ENCODE data around the gene PHEX. TPM values are rescaled to one million over a fixed set of nuclear protein-coding genes. Genes with fewer than 3 reads are reported as not detected.

PHEX gene
- total RNA-seq (2014; rRNA removed; shearing (Covaris generic)): 0.16 TPM in 1 of 2 replicates, not detected in the other

DNA sequence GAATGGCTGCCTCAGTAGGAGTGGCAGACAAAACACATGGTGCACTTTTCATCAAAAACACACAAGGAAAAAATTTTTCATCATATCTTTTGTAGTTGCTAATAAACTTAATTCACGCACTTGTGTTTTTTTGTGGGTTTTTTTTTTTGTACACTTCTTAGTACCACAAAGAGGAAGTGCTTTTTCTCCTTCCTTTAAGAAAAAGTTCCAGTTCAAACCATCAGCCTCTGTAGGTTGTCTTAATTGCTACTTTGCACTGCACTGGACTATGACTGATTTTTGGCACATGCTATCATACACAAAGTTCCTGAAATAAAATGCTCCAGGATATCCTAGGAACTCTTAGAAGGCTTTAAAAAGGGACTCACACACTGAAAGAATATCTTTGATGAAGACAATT, at the start of gene PHEX:
PHEX (plus strand) TSS at position 242 of the 400 bp plus-strand sequence. CDS start 681 bp downstream, outside the sequence.
- Histone ChIP-seq H3K36me3 (no peaks in the 10 kb centered on the region), H3K27ac (no peak within 1 kb of the TSS), H3K27me3 (replicated peaks) (no peaks in the 10 kb centered on the region), H3K4me1 (replicated peaks) (no peaks in the 10 kb centered on the region), H3K4me3 (no peak within 1 kb of the TSS), H3K9me3 (replicated peaks) (no peaks in the 10 kb centered on the region)
- DNase-seq (ENCODE audit: low read depth in 1 of 2, low spot score in 2 of 2): no peak

DNA sequence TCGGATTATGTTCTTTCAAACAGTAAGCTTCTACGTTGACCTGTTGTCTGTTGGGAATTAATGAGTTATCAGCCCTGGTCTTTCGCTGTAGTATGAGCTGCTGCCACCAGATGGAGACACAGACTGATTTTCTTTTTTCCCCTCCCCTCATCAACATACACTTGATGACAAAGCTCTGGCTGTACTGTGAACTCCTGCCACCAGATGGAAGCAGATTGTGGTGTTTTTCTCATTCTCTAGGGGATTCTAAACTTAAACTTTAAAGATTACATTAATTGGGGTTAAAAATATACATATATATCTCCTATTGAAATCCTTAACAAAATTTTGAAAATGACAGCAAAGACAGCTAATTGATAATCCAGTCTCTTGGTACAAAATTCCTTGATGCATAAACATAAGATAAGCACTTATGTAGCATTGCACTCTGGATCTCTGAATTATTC, 46.8 kb upstream of the PHEX start:
- Histone ChIP-seq H3K4me1 (replicated peaks) (no peaks in the 10 kb centered on the region; the same call in 1 of the 2 replicates), H3K9me3 (replicated peaks) (no peaks in the 10 kb centered on the region), H3K27ac (no peak overlapping the region), H3K4me3 (no peak overlapping the region), H3K36me3 (peaks cover 63% of the 10 kb centered on the region), H3K27me3 (replicated peaks) (no peaks in the 10 kb centered on the region)
- DNase-seq (ENCODE audit: low read depth in 1 of 2, low spot score in 2 of 2): peak; percentile 55 to 56

DNA sequence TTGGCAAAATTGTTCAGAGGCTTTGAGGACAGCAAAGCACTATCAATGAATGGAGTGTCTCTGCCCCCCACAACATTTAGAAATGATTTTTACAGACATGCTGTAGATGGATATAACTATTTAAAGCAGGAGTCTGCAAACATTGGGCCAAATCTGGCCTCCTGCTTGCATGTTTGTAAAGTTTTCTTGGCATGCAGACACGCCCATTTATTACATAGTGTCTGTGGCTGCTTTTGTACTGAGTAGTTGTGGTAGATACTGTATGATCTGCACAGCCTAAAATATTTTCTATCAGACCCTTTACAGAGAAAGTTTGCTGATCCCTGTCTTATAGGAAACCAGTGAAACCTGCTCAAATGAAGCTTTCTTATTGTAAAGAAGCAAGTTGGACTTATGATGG, 45.5 kb upstream of the PHEX start:
- no peak overlapping the region for H3K4me3 ChIP-seq
- H3K4me1 ChIP-seq (replicated peaks): no peaks in the 10 kb centered on the region; the same call in 1 of the 2 replicates
- no peaks in the 10 kb centered on the region for H3K27me3 ChIP-seq (replicated peaks)
- H3K36me3 ChIP-seq: peaks cover 66% of the 10 kb centered on the region
- no peak overlapping the region for H3K27ac ChIP-seq
- H3K9me3 ChIP-seq (replicated peaks): no peaks in the 10 kb centered on the region
- DNase-seq (ENCODE audit: low read depth in 1 of 2, low spot score in 2 of 2): no peak

DNA sequence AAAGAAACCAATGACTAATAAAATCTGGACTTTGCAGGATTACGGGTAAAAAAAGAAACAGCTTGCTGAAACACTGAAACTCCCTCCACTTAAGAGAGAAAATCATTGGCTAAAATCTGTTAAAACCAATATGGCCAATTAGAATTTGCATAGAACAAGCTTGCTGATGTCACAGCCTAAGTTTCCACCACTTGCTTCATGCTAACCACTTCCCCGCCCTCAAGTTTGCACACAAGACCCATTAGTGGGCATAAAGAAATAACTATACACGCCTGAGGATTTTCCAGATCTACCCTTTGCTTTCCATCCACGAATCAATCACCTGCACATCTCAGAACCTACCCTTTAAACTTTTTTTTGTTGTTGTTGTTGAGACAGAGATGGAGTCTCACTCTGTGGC, 42.7 kb upstream of the PHEX start:
- no peaks in the 10 kb centered on the region for H3K27me3 ChIP-seq (replicated peaks)
- DNase-seq (ENCODE audit: low read depth in 1 of 2, low spot score in 2 of 2): no peak
- no peak overlapping the region for H3K4me3 ChIP-seq
- H3K27ac ChIP-seq: no peak overlapping the region
- no peaks in the 10 kb centered on the region; the same call in 1 of the 2 replicates for H3K4me1 ChIP-seq (replicated peaks)
- no peaks in the 10 kb centered on the region for H3K9me3 ChIP-seq (replicated peaks)
- H3K36me3 ChIP-seq: peaks cover 82% of the 10 kb centered on the region

DNA sequence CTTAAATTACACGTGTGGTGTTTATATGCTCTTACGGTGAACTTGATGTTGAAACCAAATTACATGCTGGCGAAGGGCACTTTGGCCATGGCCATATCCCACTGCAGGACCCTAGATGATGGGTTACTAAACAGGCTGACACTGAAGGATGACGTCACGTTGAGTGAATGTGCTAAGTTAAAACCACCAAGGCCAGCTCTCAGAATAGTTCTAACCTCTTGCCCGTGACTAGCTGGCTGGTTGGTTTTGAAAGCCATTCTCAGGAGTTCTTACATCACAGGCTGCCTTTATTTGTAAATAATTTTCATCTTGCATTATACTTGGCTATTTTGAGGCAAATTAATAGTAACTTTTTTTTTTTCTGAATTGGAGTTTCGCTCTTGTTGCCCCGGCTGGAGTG, 41.3 kb upstream of the PHEX start:
- Histone ChIP-seq H3K4me3 (no peak overlapping the region), H3K4me1 (replicated peaks) (no peaks in the 10 kb centered on the region), H3K27ac (no peak overlapping the region), H3K36me3 (peaks cover 74% of the 10 kb centered on the region), H3K9me3 (replicated peaks) (no peaks in the 10 kb centered on the region), H3K27me3 (replicated peaks) (no peaks in the 10 kb centered on the region)
- DNase-seq (ENCODE audit: low read depth in 1 of 2, low spot score in 2 of 2): no peak

DNA sequence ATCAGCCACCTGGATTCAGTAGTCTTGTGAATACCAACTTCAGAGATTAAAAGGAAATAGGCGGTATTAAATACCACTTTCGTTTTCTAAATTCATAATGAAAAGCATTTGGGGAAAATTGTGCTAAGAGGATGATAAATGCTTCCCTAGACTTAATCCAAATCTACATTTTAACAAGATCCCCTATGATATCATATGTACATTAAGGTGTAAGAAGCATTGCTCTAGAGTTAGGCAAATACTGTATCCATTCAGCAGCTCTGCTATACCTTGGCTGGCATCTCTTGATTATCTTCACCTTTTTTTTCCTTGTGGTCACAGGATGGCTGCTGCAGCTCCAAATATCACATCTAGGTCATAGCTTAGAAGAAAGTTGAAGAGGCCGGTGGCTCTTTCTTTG, 40.6 kb upstream of the PHEX start:
- no peak for DNase-seq (ENCODE audit: low read depth in 1 of 2, low spot score in 2 of 2)
- Histone ChIP-seq H3K4me3 (no peak overlapping the region), H3K27ac (no peak overlapping the region), H3K4me1 (replicated peaks) (no peaks in the 10 kb centered on the region), H3K27me3 (replicated peaks) (no peaks in the 10 kb centered on the region), H3K9me3 (replicated peaks) (no peaks in the 10 kb centered on the region), H3K36me3 (peaks cover 70% of the 10 kb centered on the region)

DNA sequence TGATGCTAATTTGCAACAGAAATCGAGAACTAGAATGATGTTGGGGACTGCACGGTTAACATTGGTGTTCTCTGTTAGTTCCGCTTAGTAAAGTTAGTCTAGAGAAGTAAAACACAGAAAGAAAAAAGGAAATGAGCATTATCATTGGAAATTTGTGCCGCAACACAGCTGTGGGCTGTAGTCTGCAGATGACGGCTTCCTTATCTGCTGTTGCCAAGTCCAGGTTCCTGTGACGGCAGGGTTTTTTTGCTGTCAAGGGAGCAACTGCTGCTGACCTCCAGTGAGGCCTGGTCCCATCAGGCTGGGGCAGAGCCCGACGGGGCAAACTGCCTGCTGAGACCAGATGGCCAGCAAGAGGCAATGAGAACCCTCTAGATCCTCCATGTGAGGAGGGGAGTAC, 38.9 kb upstream of the PHEX start:
- H3K36me3 ChIP-seq: peaks cover 52% of the 10 kb centered on the region

DNA sequence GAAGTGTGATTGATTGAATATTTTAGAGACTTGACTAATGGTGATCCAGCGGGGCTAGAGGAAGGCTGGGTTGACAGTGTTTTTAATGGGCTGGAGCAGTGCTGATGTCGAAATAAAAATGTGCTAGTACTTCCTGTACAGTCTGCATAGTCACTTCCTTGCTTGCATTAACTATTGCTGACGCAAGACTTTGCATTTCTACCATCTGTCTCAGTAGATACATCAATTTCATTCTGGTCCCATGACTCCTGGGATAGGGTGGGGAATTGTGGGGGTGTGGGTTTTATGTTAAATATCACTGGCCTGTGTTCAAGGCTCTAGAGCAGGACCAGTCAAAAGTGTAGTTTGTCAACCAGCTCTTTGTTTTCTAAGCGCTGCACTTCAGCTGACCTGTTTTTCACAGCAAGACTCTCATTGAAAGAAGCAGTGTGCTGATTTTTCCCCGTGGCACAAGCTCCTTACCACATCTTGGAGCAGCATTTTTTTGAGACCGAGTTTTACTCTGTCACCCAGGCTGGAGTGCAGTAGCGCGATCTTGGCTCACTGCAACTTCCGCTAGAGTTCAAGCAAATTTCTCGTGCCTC, 35.2 kb upstream of the PHEX start:
- no peak for DNase-seq (ENCODE audit: low read depth in 1 of 2, low spot score in 2 of 2)
- H3K4me3 ChIP-seq: no peak overlapping the region
- H3K27me3 ChIP-seq (replicated peaks): no peaks in the 10 kb centered on the region
- no peaks in the 10 kb centered on the region for H3K9me3 ChIP-seq (replicated peaks)
- no peak overlapping the region for H3K27ac ChIP-seq
- peaks cover 26% of the 10 kb centered on the region for H3K36me3 ChIP-seq
- H3K4me1 ChIP-seq (replicated peaks): no peaks in the 10 kb centered on the region

More for the DNA sequence above, 38.9 kb upstream of the PHEX start:
- Histone ChIP-seq H3K9me3 (replicated peaks) (no peaks in the 10 kb centered on the region), H3K4me1 (replicated peaks) (no peaks in the 10 kb centered on the region), H3K27ac (no peak overlapping the region), H3K4me3 (no peak overlapping the region), H3K27me3 (replicated peaks) (no peaks in the 10 kb centered on the region)
- no peak for DNase-seq (ENCODE audit: low read depth in 1 of 2, low spot score in 2 of 2)

DNA sequence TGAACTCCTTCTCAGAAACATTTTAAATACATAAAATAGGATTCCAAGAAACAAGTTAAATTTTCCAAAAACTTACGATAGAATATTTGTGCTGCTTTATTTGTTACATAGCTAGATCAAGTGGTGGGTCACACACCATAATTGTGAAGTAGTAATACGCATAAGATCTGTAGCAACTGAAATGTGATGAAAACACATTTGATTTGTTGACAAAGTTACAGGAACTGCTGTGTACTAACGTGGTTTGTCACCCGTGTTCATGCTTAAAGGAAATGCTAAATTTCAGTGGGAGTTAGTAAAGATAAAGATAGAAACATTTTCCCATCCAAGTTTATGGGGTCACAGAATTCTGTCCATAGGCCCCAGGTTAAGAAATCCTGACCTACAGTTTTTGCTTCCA, 34.1 kb upstream of the PHEX start:
- Histone ChIP-seq H3K27me3 (replicated peaks) (no peaks in the 10 kb centered on the region), H3K4me3 (no peak overlapping the region), H3K36me3 (peaks cover 17% of the 10 kb centered on the region), H3K4me1 (replicated peaks) (no peaks in the 10 kb centered on the region), H3K9me3 (replicated peaks) (no peaks in the 10 kb centered on the region), H3K27ac (no peak overlapping the region)
- DNase-seq (ENCODE audit: low read depth in 1 of 2, low spot score in 2 of 2): no peak

DNA sequence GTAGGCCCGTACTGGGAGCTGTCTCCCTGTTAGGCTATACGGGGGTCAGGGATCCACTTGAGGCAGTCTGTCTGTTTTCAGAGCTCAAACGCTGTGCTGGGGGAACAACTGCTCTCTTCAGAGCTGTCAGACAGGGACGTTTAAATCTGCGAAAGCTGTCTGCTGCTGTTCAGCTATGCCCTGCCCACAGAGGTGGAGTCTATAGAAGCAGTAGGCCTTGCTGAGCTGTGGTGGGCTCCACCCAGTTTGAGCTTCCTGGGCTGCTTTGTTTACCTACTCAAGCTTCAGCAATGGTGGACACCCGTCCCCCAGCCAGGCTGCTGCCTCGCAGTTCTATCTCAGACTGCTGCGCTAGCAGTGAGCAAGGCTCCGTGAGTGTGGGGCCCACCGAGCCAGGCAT, 27.3 kb upstream of the PHEX start:
- Histone ChIP-seq H3K4me3 (no peak overlapping the region), H3K27me3 (replicated peaks) (no peaks in the 10 kb centered on the region), H3K36me3 (no peaks in the 10 kb centered on the region), H3K9me3 (replicated peaks) (no peaks in the 10 kb centered on the region), H3K27ac (no peak overlapping the region), H3K4me1 (replicated peaks) (no peaks in the 10 kb centered on the region)
- DNase-seq (ENCODE audit: low read depth in 1 of 2, low spot score in 2 of 2): no peak

DNA sequence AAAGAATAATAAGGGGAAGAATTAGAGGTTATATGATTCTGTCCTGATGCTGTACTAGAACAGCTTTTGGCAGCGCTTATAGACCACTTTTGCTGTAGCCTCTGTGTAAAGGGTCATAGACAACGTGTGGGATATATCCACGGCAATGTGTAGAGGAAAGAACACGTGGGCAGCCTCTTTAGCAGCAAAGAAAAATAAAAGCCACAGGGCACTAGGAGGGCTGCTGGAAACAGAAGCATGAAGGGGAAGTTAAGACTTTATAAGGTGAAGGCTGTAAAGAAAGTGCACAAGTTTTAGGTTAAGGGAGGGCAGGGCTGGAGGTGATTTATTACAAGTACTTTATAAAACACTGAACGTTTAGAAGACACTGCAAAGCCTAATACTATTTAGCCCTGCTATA, 20.1 kb upstream of the PHEX start:
- Histone ChIP-seq H3K27me3 (replicated peaks) (no peaks in the 10 kb centered on the region), H3K36me3 (no peaks in the 10 kb centered on the region), H3K9me3 (replicated peaks) (no peaks in the 10 kb centered on the region), H3K4me1 (replicated peaks) (no peaks in the 10 kb centered on the region), H3K27ac (no peak overlapping the region), H3K4me3 (no peak overlapping the region)
- DNase-seq (ENCODE audit: low read depth in 1 of 2, low spot score in 2 of 2): no peak

DNA sequence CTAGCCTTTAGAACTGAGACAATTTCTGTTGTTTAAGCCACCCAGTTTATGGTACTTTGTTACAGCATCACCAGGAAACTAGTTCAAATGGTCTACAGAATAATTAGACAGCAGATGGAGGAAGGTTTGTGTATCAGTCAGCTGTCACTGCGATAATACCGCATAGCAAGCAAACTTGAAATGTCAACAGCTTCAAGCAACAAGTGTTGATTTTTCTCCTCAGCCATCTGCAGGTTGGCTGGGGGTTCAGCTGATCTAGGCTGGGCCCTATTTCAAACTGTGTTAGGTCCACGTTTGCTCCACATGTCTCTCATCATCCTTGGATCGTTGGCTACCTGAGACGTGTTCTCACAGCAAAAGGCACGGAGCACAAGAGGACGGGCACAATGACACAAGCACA, 19.2 kb upstream of the PHEX start:
- H3K4me1 ChIP-seq (replicated peaks): no peaks in the 10 kb centered on the region
- no peaks in the 10 kb centered on the region for H3K9me3 ChIP-seq (replicated peaks)
- H3K27ac ChIP-seq: no peak overlapping the region
- no peak overlapping the region for H3K4me3 ChIP-seq
- DNase-seq (ENCODE audit: low read depth in 1 of 2, low spot score in 2 of 2): no peak
- H3K27me3 ChIP-seq (replicated peaks): no peaks in the 10 kb centered on the region
- no peaks in the 10 kb centered on the region for H3K36me3 ChIP-seq

DNA sequence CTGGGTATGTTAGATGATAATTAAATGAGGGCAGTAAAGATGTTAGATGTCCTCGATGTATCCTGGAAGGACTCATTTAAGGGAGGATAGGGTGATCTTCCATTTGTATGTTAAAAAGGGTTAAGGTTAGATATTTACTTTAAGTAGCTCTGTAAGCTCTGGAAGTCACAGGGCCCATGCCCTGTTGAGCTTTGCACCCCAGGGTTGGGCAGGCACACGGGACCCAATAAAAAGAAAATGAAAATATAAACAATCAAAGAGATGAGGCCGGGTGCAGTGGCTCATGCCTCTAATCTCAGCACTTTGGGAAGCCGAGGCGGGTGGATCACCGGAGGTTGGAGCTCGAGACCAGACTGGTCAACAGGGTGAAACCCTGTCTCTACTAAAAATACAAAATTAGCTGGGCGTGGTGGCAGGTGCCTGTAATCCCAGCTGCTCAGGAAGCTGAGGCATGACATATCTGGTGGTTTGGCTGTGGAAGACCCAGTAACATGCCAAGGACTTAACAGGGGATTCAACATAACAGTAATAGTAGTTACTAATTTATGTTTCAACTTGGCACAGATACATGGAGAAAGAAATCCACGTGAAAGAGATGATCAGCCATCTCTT, 16.9 kb upstream of the PHEX start:
- no peak overlapping the region for H3K27ac ChIP-seq
- H3K27me3 ChIP-seq (replicated peaks): no peaks in the 10 kb centered on the region
- no peaks in the 10 kb centered on the region for H3K36me3 ChIP-seq
- no peak overlapping the region for H3K4me3 ChIP-seq
- H3K4me1 ChIP-seq (replicated peaks): no peaks in the 10 kb centered on the region
- no peaks in the 10 kb centered on the region for H3K9me3 ChIP-seq (replicated peaks)
- no peak for DNase-seq (ENCODE audit: low read depth in 1 of 2, low spot score in 2 of 2)

DNA sequence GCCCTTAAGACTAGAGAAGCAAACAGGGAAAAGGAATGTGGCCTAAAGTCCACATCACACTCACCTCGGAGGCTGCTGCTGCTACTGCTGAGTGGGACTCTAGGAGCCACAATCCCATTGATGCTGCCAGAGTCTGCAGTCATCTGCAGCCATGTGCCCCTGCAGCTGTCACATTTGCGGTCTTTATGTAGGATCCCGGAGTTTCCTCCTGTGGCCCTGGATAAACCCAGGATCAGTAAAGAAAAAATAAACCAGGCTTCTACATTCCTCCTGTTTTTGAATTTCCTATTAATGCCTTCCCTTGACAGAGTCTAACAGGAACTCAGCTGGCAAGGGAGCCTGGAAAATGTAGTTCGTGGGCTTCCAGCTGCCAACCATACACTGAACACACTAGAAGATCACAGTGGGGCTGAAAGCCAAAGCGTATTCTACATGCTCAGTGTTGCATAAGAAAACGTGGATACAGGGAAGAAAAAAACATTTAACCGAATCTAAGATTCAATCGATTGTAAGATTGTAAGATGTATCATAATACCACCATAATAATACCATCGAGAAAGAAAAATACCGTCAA, 10.3 kb upstream of the PHEX start:
- no peak for DNase-seq (ENCODE audit: low read depth in 1 of 2, low spot score in 2 of 2)
- no peak overlapping the region for H3K4me3 ChIP-seq
- H3K36me3 ChIP-seq: no peaks in the 10 kb centered on the region
- no peaks in the 10 kb centered on the region for H3K9me3 ChIP-seq (replicated peaks)
- no peaks in the 10 kb centered on the region for H3K4me1 ChIP-seq (replicated peaks)
- no peak overlapping the region for H3K27ac ChIP-seq
- no peaks in the 10 kb centered on the region for H3K27me3 ChIP-seq (replicated peaks)
